Measurements from ENCODE around the gene ERVH48-1.
"Not testable (repeated sequence)": the region's sequence is repeated elsewhere in the genome, so short reads cannot be mapped to it uniquely, and the experiment has no call there.

ERVH48-1 gene

GRCh38 chr21:42925114-42925926 is at the start of gene ERVH48-1:
Gene ERVH48-1 (minus strand): TSS chr21:42925630. CDS start chr21:42919006, 6,624 bp downstream.
- FAIRE-seq = no peak

DNA sequence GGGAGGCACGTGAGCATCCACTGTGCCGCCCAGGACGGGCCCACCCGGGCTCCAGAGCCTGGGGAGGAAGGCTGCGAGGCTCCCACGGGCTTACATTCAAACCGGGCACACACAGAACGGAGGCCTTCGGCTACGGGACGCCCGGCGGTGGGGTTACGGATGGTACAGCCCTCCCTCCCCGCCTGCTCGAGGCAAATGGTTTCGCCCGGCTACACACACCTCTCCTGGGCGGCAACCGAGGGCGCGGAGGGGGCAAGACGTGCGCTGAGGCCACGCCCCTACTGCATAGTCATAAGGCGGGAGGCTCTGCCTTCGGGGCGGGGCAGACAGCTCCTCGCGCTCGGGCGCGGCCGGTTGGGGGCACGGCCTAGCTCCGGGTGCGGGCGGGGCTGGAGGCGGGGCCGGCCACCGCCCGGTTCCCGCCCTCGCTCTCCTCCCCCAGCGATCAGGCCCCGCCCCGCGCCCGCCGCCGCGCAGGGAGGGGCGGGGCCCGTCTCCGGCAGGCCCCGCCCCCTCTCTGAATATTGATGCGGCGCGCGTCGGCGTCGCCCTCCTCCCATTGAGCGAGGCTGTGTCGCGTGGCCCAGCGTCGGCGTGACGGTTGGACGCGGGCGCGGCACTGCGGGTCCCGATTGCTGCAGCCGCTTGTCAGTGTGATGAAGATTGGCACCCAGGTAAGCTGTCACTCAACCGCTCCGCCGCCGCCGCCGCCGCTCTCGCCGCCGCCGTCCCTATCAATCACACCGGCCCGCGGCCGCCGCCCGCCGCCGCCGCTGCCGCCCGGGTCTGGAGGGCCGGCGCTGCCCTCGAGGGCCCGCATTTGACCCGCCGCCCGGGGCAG is 48.8 kb upstream of the ERVH48-1 start, which contains the start of gene PKNOX1:
Gene PKNOX1 (plus strand): TSS at position 572 of the 841 bp plus-strand sequence. CDS start 29,820 bp downstream, outside the sequence.
- no peak for FAIRE-seq

DNA sequence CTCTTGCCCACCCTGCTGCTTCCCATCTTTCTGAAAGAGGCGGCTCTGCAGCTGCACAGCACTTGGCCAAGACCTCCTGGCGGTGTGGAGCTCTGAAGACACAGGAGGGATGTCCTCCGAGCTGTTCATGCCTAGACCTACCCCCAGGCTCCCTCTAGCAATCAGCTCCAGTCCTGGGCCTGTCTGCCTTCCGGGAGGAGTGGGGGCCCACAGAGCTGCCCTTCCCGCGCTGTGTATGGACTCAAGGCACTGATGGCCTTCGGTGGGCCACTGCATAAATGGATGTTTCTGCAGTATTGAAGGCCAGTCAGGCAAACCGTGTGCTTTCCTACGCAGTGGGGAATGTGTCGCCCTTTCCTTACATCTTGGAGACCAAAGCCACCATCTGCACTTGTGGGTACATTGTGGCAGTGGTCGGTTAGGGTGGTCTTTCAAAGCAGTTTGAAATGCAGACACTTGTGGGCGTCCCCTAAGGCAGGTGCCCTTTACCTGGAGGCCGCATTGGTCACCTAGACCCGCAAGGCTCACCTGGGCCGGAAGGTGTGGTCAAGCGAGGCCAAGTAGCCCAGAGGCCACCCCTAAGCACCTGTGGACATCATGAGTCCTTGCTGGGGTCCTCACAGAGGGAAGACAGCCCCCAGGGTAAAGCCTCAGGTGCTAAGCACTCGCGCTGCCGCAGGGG is 48.0 kb upstream of the ERVH48-1 start:
- FAIRE-seq = no peak

GRCh38 chr21:42971897-42972275 is 46.5 kb upstream of the ERVH48-1 start:
- FAIRE-seq = no peak

GRCh38 chr21:42970946-42971653 is 45.7 kb upstream of the ERVH48-1 start:
- no peak for FAIRE-seq

GRCh38 chr21:42969193-42969600 is 43.8 kb upstream of the ERVH48-1 start:
- FAIRE-seq = no peak

DNA sequence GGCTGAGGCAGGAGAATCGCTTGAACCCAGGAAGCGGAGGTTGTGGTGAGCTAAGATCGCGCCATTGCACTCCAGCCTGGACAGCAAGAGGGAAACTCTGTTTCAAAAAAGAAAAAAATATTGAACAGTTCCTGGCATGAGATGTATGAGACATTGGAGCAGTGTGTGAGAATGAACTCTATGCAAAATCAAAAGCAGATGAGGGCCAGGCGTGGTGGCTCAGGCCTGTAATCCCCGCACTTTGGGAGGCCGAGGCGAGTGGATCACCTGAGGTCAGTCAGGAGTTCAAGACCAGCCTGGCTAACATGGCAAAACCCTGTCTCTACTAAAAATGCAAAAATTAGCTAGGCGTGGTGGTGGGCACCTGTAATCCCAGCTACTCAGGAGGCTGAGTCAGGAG is 42.2 kb upstream of the ERVH48-1 start:
- not testable (repeated sequence) for FAIRE-seq

GRCh38 chr21:42965211-42965560 is 39.8 kb upstream of the ERVH48-1 start:
- no peak for FAIRE-seq

DNA sequence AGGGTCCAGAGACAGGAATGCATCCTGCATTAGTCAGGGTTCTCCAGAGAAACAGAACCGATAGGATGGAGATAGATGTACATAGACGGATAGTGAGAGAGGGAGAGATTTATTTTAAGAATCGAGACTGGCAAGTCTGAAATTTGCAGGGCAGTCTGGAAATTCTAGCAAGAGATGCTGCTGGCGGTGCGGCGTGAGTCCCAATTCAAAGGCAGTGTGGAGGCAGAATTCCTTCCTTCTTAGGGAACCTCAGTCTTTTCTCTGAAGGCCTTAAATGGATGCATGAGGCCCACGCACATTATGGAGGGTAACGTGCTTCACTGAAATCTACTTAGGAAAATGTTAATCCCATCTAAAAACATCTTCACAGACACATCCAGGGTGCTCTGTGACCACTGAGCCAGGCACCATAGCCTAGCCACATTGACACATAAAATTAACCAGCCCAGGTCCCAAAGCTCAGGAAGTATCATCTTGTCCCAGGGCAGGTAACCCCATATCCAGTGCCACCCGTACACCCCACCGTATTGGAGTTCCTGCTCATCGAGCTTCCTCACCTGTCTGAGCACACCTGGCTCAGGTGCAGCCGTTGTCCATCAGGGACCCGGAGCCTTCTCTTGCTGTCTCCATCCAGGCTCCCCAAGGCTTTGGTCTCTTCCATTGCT is 39.2 kb upstream of the ERVH48-1 start:
- no peak for FAIRE-seq

DNA sequence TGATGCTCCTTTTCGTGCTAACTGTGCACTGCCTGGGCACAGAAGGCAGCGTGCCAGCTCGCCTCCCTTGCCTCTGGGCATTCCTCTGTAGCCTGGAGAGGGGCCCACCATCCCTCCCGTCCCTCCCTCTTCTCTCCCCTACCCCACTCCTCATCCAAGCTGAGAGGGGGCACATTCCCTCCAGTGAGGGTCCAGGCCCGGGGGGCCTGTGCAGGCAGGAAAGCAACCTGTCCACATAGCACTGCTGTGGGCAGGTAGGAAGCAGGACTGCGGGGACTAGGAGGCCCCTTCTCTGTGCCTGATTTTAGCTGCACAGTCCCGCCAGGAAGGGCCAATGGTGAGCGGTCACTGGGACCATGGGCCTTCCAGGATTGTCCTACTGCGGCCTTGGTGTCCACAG is 38.7 kb upstream of the ERVH48-1 start:
- no peak for FAIRE-seq

DNA sequence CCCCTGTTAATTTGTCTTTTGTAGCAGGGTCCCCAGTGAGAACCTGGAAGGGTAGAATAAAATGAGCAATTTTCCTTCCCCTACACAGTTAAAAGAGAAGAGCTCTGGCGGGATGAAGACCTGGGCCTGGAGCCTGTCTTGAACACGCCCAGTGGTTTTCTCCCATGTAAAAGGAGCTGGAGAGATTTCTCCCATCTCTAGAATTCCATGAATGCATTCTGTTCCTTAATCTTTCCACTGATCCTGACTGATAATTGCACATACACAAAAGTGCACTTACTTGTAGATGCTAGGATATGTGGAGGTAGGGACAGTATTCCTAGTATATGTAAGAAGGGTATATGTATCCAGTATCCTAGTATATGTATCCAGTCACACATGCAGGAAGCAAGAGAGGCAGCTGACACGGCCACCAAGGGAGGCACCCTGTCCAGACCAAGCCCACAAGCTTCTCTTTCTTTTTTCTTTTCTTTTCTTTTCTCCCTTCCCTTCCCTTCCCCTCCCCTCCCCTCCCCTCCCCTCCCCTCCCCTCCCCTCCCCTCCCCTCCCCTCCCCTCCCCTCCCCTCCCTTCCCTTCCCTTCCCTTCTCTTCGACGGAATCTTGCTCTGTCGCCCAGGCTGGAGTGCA is 37.1 kb upstream of the ERVH48-1 start:
- FAIRE-seq = no peak

- FAIRE-seq = no peak
Measured at GRCh38 chr21:42959728-42960127, 34.3 kb upstream of the ERVH48-1 start.

DNA sequence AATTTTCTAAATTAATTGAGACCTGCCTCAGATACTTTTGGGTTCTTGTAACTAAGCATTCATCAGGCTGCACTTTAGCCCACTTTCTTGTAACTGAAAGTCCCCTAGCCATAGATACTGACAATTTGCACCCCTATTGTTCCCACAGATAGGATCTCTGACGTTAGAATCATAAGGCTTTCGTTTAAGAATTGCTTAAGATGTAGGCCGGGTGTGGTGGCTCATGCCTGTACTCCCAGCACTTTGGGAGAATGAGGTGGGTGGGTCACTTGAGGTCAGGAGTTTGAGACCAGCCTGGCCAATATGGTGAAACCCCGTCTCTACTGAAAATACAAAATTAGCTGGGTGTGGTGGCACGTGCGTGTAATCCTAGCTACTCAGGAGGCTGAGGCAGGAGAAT is 32.7 kb upstream of the ERVH48-1 start:
- not testable (repeated sequence) for FAIRE-seq

DNA sequence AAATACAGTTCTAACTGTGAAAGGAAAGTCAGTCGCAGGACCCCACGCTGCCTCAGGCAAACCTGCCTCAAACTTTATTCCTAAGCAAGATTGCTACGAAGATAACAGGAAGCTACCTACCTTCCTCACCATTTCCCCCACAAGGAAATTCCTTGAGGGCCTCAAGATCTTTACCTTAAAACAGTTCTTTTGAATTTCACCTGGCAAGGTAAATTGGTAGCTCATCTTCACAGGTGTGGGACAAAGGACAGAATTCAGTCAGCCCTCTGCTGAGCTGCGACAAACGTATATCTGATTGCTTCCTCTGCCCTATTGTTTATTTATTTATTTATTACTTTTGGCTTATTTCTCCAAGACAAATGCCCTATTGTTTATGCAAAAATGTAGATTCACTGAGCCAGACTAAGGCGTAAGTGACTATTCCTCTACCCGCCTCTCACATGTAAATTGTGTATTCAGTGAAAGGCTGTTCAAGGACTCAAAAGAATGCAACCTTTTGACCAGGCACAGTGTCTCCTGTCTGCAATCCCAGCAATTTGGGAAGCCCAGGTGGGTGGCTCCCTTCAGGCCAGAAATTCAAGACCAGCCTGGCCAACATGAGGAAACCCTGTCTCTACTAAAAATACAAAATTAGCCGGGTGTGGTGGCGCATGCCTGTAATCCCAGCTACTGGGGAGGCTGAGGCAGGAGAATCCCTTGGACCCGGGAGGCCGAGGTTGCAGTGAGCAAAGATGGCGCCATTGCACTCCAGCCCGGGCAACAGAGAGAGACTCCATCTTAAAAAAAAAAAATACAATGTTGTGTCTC is 31.6 kb upstream of the ERVH48-1 start:
- FAIRE-seq = no peak

GRCh38 chr21:42951193-42951592 is 25.8 kb upstream of the ERVH48-1 start:
- FAIRE-seq = not testable (repeated sequence)

GRCh38 chr21:42949094-42949755 is 23.8 kb upstream of the ERVH48-1 start:
- not testable (repeated sequence) for FAIRE-seq

DNA sequence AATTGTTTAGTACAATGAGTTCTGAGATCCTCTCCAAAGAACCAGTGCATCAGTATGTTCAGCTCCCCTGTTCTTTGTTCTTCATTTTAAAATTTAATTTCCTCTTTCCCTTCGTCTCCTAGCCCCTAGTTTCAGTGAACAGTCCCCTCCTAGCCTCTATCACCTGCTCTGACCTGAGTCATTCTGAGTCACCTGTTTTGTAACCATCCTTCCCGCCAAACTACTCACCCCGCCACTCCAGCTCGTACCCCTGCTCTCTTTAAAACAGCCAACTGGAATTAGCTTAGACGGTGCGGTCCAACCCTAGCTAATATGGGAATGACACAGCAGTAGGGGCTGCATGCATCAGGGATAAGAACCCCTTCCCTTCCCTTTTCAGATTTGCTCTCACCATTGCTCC is 16.8 kb upstream of the ERVH48-1 start:
- no peak for FAIRE-seq

DNA sequence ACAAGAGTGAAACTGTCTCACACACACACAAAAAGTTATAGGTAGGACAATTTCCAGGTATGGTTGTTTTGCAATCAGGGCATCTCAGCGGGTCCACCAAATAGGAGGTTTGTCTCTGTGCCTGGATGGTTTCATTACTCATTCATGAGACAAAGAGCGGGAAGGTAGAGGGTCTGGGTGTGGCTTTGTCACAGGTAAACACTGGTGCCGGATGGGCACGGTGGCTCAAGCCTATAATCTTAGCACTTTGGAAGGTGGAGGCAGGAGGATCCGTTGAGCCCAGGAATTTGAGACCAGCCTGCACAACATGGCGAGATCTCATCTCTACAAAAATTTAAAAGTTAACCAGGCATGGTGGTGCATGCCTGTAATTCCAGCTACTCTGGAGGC is 16.3 kb upstream of the ERVH48-1 start:
- no peak for FAIRE-seq

DNA sequence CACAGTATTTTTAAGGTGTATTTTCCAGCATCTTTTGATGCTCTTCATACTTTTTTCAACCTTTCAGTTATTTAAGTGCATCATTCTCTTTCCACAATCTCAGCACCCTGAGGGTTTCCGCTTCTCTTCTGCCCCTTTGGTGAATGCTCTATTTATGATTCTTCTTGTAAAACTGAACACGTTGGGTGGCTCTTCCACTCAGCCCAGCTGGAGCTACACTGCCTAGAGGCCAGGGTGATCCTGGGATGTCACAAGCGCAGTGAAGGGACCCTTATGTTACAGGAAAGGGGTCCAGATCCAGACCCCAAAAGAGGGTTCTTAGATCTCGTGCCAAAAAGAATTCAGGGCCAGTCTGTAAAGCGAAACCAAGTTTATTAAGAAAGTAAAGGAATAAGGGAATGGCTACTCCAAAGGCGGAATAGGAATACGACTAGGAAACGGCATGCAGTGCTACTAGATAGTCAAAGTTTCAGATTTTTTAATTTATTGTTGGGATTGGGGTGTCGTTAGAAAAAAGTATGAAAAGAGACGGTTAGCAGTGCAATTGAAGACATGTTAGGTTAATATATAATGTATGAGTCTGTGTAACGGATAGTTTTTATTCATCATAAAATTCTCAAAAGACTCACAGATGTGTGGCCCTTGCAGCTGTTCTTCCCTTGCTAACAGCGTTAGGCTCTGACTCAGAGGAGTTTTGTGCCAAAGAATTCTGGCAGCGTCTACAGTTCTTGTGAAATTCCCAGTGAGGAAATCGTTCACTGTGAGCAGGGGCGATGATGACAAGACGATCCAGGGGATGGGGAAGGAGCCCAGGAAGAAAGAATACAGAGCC is 14.4 kb upstream of the ERVH48-1 start:
- no peak for FAIRE-seq
